Stimulated activated CD8-positive, alpha-beta memory T cell treated with anti-CD3 and anti-CD28 coated beads, Interleukin-2, amount 100 ng/mL, for 1 hour (primary cell): Measurements from ENCODE around the gene COMMD8.

Experiments
- DNase-seq, 2 donors: peaks; one replicate each; pipeline ENCODE4 v3.0.0-alpha.2; 2020; ENCODE audit warnings: low read depth in 2 of 2

COMMD8 gene

DNA sequence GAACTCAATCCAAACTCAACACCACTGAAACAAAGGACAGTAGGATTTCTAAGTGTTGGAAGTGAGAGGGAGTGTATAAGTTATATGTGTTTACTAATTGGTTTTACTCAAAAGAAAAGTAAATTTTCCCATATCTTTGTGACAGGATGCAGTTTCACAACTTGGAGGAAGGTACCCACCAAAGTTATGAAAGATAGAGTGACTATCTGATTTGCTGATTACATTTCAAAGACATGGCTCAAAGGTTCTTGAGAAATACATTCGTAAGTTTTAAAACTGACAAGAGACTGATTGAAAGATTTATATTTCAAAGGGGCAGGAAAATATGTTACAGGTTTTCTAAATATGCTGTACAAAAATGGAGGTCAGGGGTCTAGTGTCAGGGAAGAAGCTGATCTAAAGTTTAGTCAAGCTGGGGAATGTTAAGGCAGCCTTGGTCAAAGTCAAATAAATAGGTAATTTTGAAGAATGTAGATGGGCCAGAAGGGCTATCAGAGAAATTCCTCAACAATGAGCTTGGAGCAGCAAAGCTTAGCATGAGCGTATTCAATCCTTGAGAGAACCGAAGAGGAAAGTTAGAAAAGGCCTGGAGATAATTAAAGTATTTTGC lies 9.7 kb upstream of the COMMD8 start:
- no peak for DNase-seq

GRCh38 chr4:47471591-47471990 lies 8.1 kb upstream of the COMMD8 start:
- DNase-seq = no peak

- DNase-seq = no peak
Measured at GRCh38 chr4:47471064-47471463, 7.6 kb upstream of the COMMD8 start.

DNA sequence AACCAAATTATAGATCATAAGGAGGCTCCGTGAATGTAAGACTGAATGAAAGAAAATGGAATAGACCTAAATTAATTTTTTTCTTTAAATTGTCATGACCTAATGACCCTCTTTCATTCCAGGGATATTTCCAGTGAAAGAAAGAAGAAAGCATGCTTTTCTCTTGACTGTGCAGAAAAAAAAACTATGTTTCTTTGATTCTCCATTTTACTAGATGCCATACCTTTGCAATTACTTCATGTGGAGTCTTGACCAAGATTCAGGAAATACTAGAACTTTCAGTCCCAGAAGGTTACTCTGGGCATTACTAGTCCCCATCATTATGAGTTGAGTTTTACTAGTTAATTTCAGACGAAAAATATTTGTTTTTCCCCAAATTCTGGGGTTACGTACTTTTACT lies 6.4 kb upstream of the COMMD8 start:
- DNase-seq = no peak

- DNase-seq = no peak
Measured at GRCh38 chr4:47468706-47469365, 5.3 kb upstream of the COMMD8 start.

- DNase-seq = no peak
Measured at GRCh38 chr4:47466056-47466785, 2.7 kb upstream of the COMMD8 start.

GRCh38 chr4:47465004-47465403 lies 1.5 kb upstream of the COMMD8 start:
- no peak for DNase-seq

DNA sequence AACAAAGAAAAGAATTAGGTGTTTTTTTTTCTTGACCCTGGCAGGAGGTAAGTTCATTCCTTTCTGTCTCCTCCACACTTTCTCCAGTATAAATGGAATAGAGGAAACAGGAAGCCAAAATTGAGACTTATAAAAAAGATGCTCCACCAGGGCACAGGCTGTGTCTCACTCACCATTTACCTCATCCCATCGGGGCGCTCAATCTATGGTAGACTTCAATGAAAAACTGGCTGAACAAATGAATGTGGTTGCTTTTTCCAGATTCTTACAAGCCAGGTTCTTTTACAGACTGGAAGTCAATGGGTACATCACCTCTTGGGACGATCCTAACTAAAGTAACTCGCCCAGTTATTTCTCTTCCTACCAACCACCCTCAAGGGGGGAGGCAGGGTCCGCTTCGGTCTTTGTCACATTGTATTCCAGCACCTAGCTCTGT lies 685 bp downstream of the COMMD8 start:
- no peak for DNase-seq

GRCh38 chr4:47451657-47452056 lies 11.8 kb downstream of the COMMD8 start:
- no peak for DNase-seq

- DNase-seq = no peak
Measured at GRCh38 chr4:47444031-47444430, 19.5 kb downstream of the COMMD8 start.

- no peak for DNase-seq
Measured at GRCh38 chr4:47442980-47443379, 20.5 kb downstream of the COMMD8 start.

GRCh38 chr4:47434931-47435330 lies 28.6 kb downstream of the COMMD8 start:
- no peak for DNase-seq

DNA sequence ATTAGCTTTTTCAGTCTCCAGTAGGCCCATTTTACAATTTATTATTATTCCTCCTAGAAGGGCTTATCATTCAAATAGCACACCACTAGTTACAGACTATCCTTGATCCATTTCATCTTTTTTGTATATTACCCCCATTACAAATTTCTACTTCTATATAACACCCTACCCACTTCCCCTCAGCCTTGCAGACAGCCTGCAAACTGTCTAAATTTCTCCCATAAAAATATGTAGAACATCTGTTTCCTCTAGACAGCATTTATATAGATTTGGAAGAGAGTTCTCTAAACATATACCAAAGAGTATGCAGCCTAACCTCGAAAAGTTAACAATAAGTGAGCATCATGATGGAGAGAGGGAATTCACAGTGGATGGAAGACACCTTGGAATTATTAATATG lies 30.8 kb downstream of the COMMD8 start:
- DNase-seq = no peak

DNA sequence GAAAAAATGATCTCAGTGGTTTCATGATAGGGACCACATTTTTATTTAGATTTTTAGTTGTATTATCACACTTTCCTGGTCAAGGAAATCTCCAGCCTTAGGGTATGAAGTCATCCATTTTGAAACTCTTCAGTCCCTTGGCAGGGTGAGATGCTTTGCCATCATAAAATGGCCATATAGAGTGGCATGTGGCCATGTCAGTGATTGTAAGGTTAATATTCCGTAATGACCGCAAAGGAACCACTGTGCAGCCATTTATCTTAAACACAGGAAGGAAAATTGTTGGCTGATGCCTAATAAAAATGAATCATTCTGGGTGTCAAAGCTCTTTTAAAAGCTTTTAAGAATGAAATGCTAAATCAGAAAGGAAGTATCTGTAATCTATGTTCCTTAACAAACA lies 35.6 kb downstream of the COMMD8 start:
- no peak for DNase-seq

- DNase-seq = no peak
Measured at GRCh38 chr4:47425628-47426027, 37.9 kb downstream of the COMMD8 start.

DNA sequence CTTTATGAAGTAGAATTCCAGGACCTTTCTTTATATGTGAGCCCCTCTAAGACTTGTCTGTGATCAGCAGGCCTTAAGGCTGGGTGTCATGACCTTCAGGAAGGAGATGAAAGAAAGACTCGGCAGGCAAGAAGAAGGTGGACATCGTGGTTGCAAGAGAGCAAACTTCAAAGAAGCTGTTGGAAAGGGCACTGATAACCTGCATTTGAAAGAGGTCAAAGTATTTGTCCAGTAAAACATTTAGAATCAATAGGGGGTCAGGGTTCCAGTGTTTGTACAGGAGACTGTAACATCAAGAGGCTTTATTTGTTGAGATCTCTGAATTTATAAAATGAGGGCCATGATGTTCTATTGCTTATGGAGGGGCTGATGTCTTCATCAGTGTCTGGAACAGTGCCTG lies 44.2 kb downstream of the COMMD8 start:
- no peak for DNase-seq

GRCh38 chr4:47418147-47418546 lies 45.4 kb downstream of the COMMD8 start:
- DNase-seq = no peak

- no peak for DNase-seq
Measured at GRCh38 chr4:47415719-47416118, 47.8 kb downstream of the COMMD8 start.

GRCh38 chr4:47413521-47413920 lies 50.0 kb downstream of the COMMD8 start:
- DNase-seq = no peak

- DNase-seq = no peak
Measured at GRCh38 chr4:47410271-47410670, 53.2 kb downstream of the COMMD8 start.

DNA sequence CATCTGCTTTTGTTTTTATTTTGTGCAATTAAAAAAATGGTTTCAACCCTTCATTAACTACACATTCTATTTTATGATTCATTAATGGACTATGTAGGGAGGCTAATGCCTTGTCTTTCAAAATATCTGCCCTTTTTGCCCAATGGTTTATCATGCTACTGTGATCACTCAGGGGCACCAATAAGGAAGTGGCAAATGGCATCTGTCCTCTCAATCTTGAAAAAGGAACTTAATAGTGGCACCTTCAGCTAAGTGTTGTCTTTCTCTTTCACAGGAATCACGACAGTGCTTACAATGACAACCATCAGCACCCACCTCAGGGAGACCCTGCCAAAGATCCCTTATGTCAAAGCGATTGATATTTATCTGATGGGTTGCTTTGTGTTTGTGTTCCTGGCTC lies 57.1 kb downstream of the COMMD8 start:
- DNase-seq = no peak
